HepG2 (cell line): ENCODE data around the gene TMEM191B. TPM values are rescaled to one million over a fixed set of nuclear protein-coding genes. Genes with fewer than 3 reads are reported as not detected.
"Not testable (repeated sequence)": the region's sequence is repeated elsewhere in the genome, so short reads cannot be mapped to it uniquely, and the experiment has no call there.

ENCODE experiments used
- ATAC-seq: fragments of 200-7000 bp; cut with Tn5 transposase; 3 replicates; pipeline ENCODE4 v1.9.1; 2020; ENCODE audit warnings: mild to moderate bottlenecking, moderate library complexity
- BruUV-seq: library from RNA; stranded (reverse); fragments of 400-500 nt; replicated peaks from 2 replicates; lab custom pipeline; 2021; lab: Mats Ljungman, UMichigan
- CTCF ChIA-PET: fragments of 300-600 bp; formaldehyde crosslinking; extraction: SDS; loops from one replicate; lab custom pipeline; 2021; ENCODE audit warnings: low total read pairs, inconsistent platforms, low intra/inter-chr PET ratio; lab: Yijun Ruan, JAX
- POLR2A ChIA-PET: fragments of 350-600 bp; sonication (Branson Sonifier 250); formaldehyde crosslinking; loops from one replicate; lab custom pipeline; 2020; ENCODE audit warnings: antibody characterized with exemption, inconsistent platforms; lab: Yijun Ruan, JAX
- DNase-seq: peaks from one replicate; pipeline ENCODE4 v3.0.0-alpha.2; 2015; ENCODE audit warnings: low spot score
- FAIRE-seq: peaks from 3 replicates; lab custom pipeline; 2011; peaks lifted over from hg19 to GRCh38; lab: Jason Lieb, UNC
- H2AFZ ChIP-seq: one replicate; pipeline ENCODE4 v1.6.1; 2011; ENCODE audit warnings: low read length, inconsistent platforms
- H3K27ac ChIP-seq: fragments of 300-600 bp; 3 replicates; pipeline ENCODE4 v1.8.0; 2011; ENCODE audit warnings: mixed run types, mild to moderate bottlenecking, mixed read lengths, low read length, inconsistent platforms; ENCODE audit not compliant: insufficient read depth; ENCODE audit errors: extremely low read length
- H3K27me3 ChIP-seq, 2 experiments: fragments of 200-600 bp in 1 of 2; 2 replicates in 1 of 2; 3 replicates in 1 of 2; pipeline versions ENCODE4 v1.6.0 to v1.8.0; 2011; ENCODE audit warnings: low read length in 2 of 2, mild to moderate bottlenecking in 2 of 2, moderate library complexity in 2 of 2, inconsistent platforms in 1 of 2; ENCODE audit not compliant: insufficient read depth in 2 of 2, control insufficient read depth in 1 of 2
- H3K36me3 ChIP-seq, 2 experiments: fragments of 200-600 bp in 1 of 2; replicated peaks in 1 of 2; 2 replicates in 1 of 2; 3 replicates in 1 of 2; pipeline versions ENCODE4 v1.5.1 to v1.8.0; 2011; ENCODE audit warnings: low read length in 2 of 2, inconsistent platforms in 1 of 2; ENCODE audit not compliant: insufficient read depth in 2 of 2, control insufficient read depth in 1 of 2
- H3K4me1 ChIP-seq: 2 replicates; pipeline ENCODE4 v1.5.1; 2012; ENCODE audit warnings: low read length, inconsistent platforms; ENCODE audit not compliant: insufficient read depth
- H3K4me2 ChIP-seq: 2 replicates; pipeline ENCODE4 v1.6.0; 2011; ENCODE audit warnings: low read depth, low read length, inconsistent platforms
- H3K4me3 ChIP-seq, 3 experiments: fragments of 200-600 bp in 1 of 3; sonication (generic), shearing (Covaris generic) in 1 of 3; replicated peaks in 1 of 3; 2 replicates each; pipeline ENCODE4 v1.5.1; 2011 to 2016; ENCODE audit warnings: low read length in 3 of 3, inconsistent platforms in 2 of 3, low read depth in 2 of 3, mild to moderate bottlenecking in 2 of 3, control low read depth in 1 of 3, mixed read lengths in 1 of 3; ENCODE audit not compliant: insufficient read depth in 1 of 3
- H3K79me2 ChIP-seq: one replicate; pipeline ENCODE4 v1.6.1; 2011; ENCODE audit warnings: low read length, inconsistent platforms; ENCODE audit not compliant: insufficient read depth
- H3K9ac ChIP-seq: 2 replicates; pipeline ENCODE4 v1.6.0; 2011; ENCODE audit warnings: mild to moderate bottlenecking, low read depth, low read length, inconsistent platforms; ENCODE audit not compliant: insufficient read depth
- H3K9me3 ChIP-seq: 2 replicates; pipeline ENCODE4 v1.5.1; 2012; ENCODE audit warnings: mild to moderate bottlenecking, low read length
- H4K20me1 ChIP-seq: 2 replicates; pipeline ENCODE4 v1.6.0; 2011; ENCODE audit warnings: inconsistent platforms, mild to moderate bottlenecking, low read length, moderate library complexity; ENCODE audit not compliant: insufficient read depth
- WGBS: methylation state at CpG from one replicate; pipeline ENCODE4 v1.1.6; 2017; ENCODE audit warnings: low lambda C conversion rate; 5-methylcytosine and 5-hydroxymethylcytosine counted together
- in situ Hi-C: cut with HindIII; loops from 2 replicates; pipeline ENCODE4 v1.10.0; 2017; ENCODE audit warnings: low pct_unique_long_range_greater_than_20kb; ENCODE audit not compliant: extremely low pct_ligation_motif_present
- intact Hi-C: fragments of 100-400 bp; cut with micrococcal nuclease; formaldehyde crosslinking; loops from one replicate; pipeline ENCODE4 v1.10.0; 2022; ENCODE audit not compliant: unreplicated experiment
- polyA plus RNA-seq, 8 experiments: library from polyadenylated mRNA; depleted of rRNA in 3 of 8; stranded (reverse) in 7 of 8; unstranded in 1 of 8; fragments of >200 nt; fragmentation: Illumina TruSeq in 4 of 8; extraction: Trizol in 4 of 8; gene quantifications; 2 replicates each; pipeline versions ENCODE4 v1.2.1 to v1.2.3, GENCODE V29; 2011 to 2016; ENCODE audit warnings: low read depth in 4 of 8, missing spikeins in 1 of 8, mixed read lengths in 1 of 8; ENCODE audit not compliant: insufficient read depth in 1 of 8
- total RNA-seq, 5 experiments: library from RNA; depleted of rRNA; stranded (reverse); fragments of >200 nt; fragmentation: Illumina TruSeq; extraction: Trizol; gene quantifications; 2 replicates each; pipeline ENCODE4 v1.2.3, GENCODE V29; 2016; ENCODE audit warnings: low read depth in 1 of 5

Gene TMEM191B
- total and polyA plus RNA-seq, 2 of the 13 experiments (the other 11 are each of a cell fraction or from before 2014, with no cell fraction given), result 3.0 to 5.6 TPM

- intact Hi-C loops, DNase-seq, H2AFZ ChIP-seq, ATAC-seq, H3K4me2 ChIP-seq, H3K27me3 ChIP-seq, H3K9ac ChIP-seq, BruUV-seq, in situ Hi-C loops, H3K27ac ChIP-seq, H3K36me3 ChIP-seq, CTCF ChIA-PET, POLR2A ChIA-PET, H3K79me2 ChIP-seq, H3K4me1 ChIP-seq, FAIRE-seq, H4K20me1 ChIP-seq, H3K4me3 ChIP-seq, H3K9me3 ChIP-seq: not testable (repeated sequence)
- no CpG with 5 or more reads among the region's 9 CpGs for WGBS
These were observed 48.1 kb downstream of the TMEM191B start for GRCh38 chr22:18575686-18576085.

GRCh38 chr22:18577090-18577818 lies 49.7 kb downstream of the TMEM191B start:
- H2AFZ ChIP-seq, CTCF ChIA-PET, intact Hi-C loops, DNase-seq, H3K27ac ChIP-seq, H3K4me3 ChIP-seq, H3K79me2 ChIP-seq, H4K20me1 ChIP-seq, H3K4me1 ChIP-seq, H3K27me3 ChIP-seq, in situ Hi-C loops, BruUV-seq, H3K9ac ChIP-seq, H3K9me3 ChIP-seq, FAIRE-seq, H3K36me3 ChIP-seq, H3K4me2 ChIP-seq, POLR2A ChIA-PET: not testable (repeated sequence)
- no CpG with 5 or more reads among the region's 88 CpGs for WGBS
- peak; percentile 2; the same call in 1 of the 3 replicates for ATAC-seq
